HG02970 (cell line): ENCODE measurements around the gene OR10V1.
A peak's percentile ranks its signal among the peaks of the same experiment; 100 is the strongest.

Experiments used
- ATAC-seq: cut with Tn5 transposase; IDR thresholded peaks from one replicate; pipeline ENCODE4 v1.9.1; 2021; ENCODE audit warnings: mild to moderate bottlenecking, moderate library complexity, moderate number of reproducible peaks; ENCODE audit not compliant: unreplicated experiment, low FRiP score

OR10V1 gene

GRCh38 chr11:59668950-59669610 lies 44.6 kb downstream of the OR10V1 start, which contains the start of gene PATL1:
Gene PATL1, minus strand, starts transcription at chr11:59669037. Its CDS starts 142 bp downstream, at chr11:59668895.
- ATAC-seq: peak; percentile 97

GRCh38 chr11:59668188-59668949 lies 45.3 kb downstream of the OR10V1 start:
- ATAC-seq: peak; percentile 37

DNA sequence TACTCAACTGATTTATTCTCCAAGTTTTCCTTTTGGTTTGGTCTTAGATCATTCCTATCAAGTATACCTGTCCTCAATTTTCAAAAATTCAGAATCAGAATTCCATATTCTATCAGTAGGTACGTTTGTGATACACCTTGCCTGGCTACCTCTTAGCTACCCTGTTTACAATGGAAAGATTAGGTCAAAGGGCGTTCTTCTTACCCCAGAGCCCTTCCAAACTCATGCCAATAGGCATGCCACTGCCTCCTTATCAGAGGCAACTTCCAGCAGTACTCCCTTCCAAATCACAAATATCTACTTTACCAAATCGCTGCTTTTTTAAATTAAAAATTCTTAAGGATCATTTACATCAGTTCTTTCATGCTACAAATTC lies 45.8 kb downstream of the OR10V1 start:
- ATAC-seq: no peak

DNA sequence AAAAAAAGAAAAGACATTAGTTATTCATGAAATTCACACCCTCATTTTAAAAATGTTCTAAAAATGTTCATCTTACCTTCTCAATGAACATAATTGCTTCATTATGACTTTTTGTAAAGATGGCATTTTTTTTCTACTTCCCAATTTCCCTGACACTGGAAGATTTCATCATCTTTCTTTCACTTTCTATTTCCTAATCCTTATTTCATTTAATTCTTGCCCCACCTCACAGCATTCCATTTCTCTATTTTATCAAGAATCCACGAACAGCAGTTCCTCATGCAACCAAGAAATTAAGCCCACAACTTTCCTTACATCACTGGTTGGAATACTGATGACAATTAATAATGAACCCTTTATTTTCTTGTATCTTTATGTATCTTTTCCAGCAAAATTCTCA lies 46.7 kb downstream of the OR10V1 start:
- no peak for ATAC-seq
